HG03571 (cell line): ENCODE results near the gene LINC00632.

Experiments
- ATAC-seq: cut with Tn5 transposase; IDR thresholded peaks from one replicate; pipeline ENCODE4 v1.9.1; 2021; ENCODE audit not compliant: unreplicated experiment

Gene LINC00632

GRCh38 chrX:140764401-140764919 is 54.9 kb downstream of the LINC00632 start:
- ATAC-seq = no peak

- no peak for ATAC-seq
Measured at GRCh38 chrX:140765043-140765784, 55.7 kb downstream of the LINC00632 start.

DNA sequence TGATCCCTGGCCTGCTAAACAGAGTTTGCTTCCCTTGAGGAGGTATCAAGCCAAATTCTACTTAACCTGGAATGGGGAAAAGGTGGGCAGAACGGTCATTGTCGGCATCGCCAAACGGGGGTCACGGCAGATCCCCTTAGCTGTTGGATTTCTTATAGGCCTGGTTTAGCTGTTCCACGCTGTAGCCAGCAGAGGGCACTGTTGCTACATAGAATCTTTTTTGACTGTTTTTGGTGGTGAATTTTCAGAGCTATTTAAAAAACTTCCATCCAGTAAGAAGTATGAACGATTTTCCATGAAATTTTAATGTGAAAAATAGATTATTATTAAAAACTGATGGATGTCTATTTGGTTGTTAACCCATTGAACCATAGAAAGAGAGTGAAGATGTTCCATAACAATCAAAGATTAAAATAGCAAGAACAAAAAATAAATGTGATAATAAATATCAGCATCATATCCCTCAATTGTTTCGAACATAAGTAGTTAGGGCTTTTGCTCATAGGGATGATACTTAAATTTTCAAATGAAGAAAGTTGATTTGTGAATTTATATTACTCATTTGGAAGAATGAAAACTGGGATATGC is 56.6 kb downstream of the LINC00632 start:
- no peak for ATAC-seq

DNA sequence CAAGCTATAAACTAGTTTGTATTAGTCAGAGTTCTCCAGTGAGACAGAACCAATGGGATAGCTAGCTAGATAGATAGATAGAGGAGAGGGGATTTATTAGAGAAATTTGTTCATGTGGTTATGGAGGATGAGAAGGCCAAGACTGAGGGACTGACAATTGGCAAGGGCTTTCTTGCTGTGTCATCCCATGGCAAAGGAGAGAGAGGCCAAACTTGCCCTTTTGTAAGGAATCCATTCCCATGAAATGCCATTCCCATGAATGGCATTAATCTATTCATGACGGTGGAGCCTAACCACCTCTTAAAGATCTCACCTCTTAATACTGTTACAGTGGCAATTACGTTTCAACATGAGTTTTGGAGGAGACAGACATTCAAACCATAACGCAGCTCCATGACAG is 58.1 kb downstream of the LINC00632 start:
- no peak for ATAC-seq

DNA sequence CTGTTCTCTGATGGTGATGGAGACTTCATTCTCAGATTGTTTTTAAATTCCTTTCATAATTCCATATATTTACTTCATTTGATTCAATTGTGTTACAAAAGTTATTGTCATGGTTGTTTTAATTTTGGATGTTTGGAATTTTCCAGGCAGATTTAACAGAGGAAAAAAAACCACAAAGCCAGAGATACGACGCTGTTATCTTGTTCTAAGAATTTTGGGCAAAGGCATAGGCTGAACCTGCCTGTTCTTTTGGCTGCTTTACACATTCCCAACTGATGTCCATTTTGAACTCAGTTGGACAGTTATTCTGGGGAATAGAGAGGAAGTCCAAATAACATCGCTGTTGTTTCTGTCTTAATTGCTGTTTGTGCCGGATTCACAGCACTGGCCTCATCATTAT is 65.7 kb downstream of the LINC00632 start:
- ATAC-seq = no peak

DNA sequence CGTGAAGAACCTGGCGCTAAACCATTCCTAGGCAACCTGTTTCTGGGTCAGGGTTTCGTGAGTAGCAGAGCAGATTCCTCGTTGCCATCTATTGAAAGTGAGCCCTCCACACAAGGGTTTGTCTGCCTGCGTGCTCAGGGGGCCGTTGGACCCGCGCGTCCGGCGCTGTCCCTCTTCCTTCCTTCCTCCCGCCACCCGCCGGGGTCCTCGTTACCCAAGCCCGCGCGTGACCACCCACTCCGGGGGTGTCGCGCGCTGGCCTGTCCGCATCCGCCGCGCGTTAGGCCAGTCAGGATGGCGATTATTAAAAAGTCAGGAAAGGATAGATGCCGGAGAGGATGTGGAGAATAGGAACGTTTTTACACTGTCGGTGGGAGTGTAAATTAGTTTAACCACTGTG is 66.8 kb downstream of the LINC00632 start:
- no peak for ATAC-seq

DNA sequence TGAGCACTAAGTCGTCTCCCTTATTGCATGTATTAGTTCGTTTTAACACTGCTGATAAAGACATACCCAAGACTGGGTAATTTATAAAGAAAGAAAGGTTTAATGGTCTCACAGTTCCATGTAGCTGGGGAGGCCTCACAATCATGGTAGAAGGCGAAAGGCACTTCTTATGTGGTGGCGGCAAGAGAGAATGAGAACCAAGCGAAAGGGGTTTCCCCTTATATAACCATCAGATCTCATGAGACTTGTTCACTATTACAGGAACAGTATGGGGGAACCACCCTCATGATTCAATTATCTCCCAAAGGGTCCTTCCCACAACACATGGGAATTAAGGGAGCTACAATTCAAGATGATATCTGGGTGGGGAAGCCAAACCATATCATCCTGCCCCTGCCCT is 85.1 kb downstream of the LINC00632 start:
- no peak for ATAC-seq

GRCh38 chrX:140799216-140799615 is 89.7 kb downstream of the LINC00632 start:
- ATAC-seq = no peak

DNA sequence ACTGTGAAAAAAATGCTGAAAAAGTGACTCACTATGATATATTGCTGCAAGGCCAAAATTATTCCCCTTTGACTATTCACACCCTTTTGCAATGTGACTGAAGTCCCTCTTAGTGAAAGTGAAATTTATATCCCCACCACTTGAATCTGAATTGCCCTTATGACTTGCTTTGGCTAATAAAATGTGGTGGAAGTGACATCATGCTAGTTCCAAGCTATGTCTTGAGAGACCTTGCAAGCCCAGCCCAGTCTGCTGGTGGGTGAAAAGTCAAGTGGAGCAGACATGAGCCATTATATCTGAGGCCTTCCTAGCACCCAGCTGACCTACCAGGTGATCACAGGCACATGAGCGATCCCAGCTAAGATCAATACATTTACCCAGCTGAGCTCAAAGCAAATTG is 94.7 kb downstream of the LINC00632 start:
- ATAC-seq = no peak

DNA sequence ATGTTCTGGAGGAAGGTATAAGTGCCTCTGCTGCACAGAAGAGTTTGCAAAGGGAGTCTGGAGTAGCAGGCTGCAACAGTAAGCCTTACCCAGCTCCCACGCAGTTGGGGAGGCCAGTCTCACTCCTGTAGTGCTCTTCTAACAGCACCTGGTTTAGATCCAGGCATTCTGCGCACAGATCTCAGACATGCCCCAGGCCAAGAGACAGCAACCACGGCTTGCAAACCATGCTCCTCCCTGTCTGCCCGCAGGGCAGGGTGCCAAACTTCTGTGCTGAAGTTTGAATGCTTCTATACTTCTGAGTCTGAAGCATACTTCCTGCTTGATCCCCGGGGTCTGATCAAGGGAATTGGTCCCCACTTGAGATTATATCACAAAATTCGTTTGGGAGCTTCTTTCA is 106.3 kb downstream of the LINC00632 start:
- ATAC-seq = no peak

GRCh38 chrX:140817943-140818342 is 108.4 kb downstream of the LINC00632 start:
- no peak for ATAC-seq

DNA sequence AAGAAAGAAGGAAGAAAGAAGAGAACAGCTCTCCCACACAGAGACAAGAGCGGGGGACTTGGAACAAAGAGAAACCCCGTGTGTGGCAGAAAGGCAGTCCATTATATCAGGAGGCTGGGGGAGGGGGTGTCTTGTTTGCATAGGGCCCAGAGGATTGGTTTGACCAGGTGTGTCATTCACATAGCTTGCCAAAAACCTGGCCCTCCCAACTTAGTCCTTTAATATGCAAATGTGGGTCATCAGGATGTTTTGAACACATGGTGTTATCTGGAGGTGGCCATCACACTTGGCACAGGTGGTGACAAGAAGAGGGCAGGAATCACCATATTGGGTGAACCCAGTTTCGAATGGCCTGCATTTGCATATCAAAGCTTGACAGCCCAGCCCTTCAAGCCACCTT is 111.7 kb downstream of the LINC00632 start:
- ATAC-seq = no peak

DNA sequence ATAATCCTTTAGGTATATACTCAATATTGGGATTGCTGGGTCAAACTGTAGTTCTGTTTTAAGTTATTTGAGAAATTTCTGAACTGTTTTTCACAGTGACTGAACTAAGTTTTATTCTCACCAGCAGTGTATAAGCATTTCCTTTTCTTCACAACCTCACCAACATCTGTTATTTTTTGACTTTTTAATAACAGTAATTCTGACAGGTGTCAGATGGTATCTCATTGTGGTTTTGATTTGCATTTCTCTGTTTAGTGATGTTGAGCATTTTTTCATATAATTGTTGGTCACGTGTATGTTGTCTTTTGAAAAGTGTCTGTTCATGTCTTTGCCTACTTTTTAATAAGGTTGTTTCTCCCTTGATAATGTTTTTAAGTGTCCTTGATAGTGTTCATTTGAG is 112.6 kb downstream of the LINC00632 start:
- no peak for ATAC-seq

- ATAC-seq = no peak
Measured at GRCh38 chrX:140822861-140823260, 113.3 kb downstream of the LINC00632 start.

GRCh38 chrX:140836874-140837273 is 127.3 kb downstream of the LINC00632 start:
- no peak for ATAC-seq
